Astrocyte of the cerebellum (primary cell): ENCODE results near the gene SLC34A1.
A peak's percentile ranks its signal among the peaks of the same experiment; 100 is the strongest.

ENCODE experiments used
- DNase-seq: peaks from one replicate; pipeline ENCODE4 v3.0.0-alpha.2; 2011; ENCODE audit warnings: low read depth
- H3K4me3 ChIP-seq: 2 replicates; pipeline ENCODE4 v1.5.1; 2011; ENCODE audit warnings: mild to moderate bottlenecking, low read depth, low read length, moderate library complexity
- in situ Hi-C: cut with HindIII; loops from 2 replicates; pipeline ENCODE4 v1.10.0; 2017; ENCODE audit warnings: low sequenced_read_pairs
- TF ChIP-seq, protein P1 (sequence below): IDR thresholded peaks from 2 replicates; pipeline ENCODE4 v1.5.1; 2012; ENCODE audit warnings: low read length, low read depth, moderate library complexity, mild to moderate bottlenecking; ENCODE audit errors: missing control alignments

Gene SLC34A1

DNA sequence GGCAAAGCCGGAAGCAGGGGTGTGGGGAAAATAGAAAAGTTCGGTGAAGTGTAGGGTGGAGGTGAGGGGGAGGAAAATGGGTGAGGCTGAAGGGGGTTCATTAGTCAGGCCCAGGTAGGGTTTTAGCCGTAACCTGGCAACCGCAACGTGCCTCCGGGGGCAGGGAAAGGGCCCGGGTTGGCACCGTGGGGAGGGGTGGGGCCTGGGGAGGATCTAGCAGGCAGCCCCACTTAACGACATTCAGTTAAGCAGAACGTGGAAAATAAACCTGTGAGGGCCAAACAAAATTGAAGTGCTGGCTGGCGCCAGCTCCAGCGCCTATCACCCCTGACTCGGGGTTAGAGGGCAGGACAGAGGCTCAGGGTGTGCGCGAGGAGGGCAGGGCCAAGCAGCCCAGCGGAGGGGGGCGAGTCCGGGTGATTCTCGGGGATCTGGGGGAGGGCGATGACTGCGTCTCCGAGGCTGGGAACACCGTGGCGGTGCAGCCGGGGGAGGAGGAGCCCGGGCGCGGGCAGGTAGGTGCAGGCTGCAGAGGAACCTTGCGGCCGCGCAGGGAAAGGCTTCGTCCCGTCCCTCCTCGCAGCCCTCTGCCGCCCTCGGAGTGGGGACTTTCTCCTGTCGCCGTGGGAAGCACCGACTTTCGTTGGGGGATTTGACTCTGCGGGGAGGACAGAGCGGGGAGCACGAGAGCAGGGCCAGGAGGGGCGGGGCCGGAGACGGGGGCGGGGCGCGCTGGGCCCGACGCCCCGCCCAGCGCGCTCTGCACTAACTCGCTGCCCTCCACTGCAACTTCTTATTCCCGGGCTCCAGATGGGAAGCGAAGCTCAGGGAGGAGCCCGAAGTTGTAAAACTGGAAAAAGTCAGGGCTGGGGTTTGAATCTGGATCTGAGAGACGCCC lies 21.4 kb upstream of the SLC34A1 start:
- TF ChIP-seq, protein P1, sequence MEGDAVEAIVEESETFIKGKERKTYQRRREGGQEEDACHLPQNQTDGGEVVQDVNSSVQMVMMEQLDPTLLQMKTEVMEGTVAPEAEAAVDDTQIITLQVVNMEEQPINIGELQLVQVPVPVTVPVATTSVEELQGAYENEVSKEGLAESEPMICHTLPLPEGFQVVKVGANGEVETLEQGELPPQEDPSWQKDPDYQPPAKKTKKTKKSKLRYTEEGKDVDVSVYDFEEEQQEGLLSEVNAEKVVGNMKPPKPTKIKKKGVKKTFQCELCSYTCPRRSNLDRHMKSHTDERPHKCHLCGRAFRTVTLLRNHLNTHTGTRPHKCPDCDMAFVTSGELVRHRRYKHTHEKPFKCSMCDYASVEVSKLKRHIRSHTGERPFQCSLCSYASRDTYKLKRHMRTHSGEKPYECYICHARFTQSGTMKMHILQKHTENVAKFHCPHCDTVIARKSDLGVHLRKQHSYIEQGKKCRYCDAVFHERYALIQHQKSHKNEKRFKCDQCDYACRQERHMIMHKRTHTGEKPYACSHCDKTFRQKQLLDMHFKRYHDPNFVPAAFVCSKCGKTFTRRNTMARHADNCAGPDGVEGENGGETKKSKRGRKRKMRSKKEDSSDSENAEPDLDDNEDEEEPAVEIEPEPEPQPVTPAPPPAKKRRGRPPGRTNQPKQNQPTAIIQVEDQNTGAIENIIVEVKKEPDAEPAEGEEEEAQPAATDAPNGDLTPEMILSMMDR: peak; percentile 1
- in situ Hi-C loops: loop anchor here (5.0 kb wide), 2 partner anchors 41 to 79 kb away; no protein-coding TSS in a partner anchor
- DNase-seq: no peak
- peak overlapping the region; percentile 36 for H3K4me3 ChIP-seq

DNA sequence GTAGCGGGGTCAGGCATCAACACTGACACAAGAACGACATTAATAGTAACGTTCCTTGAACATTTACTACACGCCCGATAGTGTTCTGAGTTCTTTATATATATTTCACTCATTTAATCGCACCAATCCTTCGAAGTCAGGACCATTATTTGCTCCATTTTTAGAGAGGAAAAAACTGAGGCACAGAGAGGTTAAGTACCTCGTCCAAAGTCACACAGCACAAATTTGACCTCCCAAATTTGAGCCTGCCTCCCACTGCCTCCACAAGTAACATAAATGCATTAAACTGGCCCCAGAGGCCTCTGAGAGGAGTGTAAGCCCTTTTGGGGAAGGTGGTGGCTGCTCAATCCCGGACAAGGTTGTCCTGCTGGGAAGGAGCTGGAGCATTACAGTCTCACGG lies 20.7 kb upstream of the SLC34A1 start:
- peak overlapping the region; percentile 36 for H3K4me3 ChIP-seq
- TF ChIP-seq, protein P1: no peak
- DNase-seq: no peak
- in situ Hi-C loops: loop anchor here (5.0 kb wide), 2 partner anchors 41 to 79 kb away; no protein-coding TSS in a partner anchor

DNA sequence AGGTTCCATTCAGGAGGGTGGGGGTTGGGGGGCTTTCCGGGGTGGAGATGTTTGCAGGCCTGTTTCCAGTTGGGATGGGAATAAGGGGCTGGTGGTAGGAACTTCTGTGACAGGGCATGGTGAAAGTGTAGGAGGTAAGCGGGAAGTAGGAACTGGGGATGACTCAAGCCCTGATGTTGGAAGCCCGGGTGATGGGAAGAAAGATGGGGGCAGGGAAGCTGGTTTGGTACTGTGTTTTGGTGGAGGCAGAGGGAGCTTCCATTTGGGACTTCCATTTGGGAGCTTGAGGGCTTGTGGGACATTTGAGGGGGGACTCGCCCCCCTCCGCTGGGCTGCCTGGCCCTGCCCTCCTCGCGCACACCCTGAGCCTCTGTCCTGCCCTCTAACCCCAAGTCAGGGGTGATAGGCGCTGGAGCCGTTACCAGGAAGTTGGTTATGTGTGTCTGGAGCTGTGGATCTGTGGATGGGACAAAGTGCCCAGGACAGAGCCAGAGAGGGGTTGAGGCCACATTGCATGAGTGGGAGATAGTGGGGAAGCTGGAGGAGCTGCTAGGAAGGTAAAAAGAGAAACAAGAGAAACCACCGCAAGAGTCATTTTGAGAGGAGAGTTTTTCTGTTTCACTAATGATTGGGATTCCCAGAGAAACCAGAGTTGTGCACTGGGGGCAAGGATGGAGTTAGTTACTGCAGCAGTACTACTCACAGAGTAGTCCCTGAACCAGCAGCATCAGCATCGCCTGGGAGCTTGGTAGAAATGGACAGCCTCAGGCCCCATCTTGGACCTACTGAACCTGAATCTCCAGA lies 19.9 kb upstream of the SLC34A1 start:
- no peak overlapping the region for H3K4me3 ChIP-seq
- TF ChIP-seq, protein P1: no peak
- no peak for DNase-seq
- in situ Hi-C loops: loop anchor here (5.0 kb wide), 2 partner anchors 42 to 78 kb away; no protein-coding TSS in a partner anchor

DNA sequence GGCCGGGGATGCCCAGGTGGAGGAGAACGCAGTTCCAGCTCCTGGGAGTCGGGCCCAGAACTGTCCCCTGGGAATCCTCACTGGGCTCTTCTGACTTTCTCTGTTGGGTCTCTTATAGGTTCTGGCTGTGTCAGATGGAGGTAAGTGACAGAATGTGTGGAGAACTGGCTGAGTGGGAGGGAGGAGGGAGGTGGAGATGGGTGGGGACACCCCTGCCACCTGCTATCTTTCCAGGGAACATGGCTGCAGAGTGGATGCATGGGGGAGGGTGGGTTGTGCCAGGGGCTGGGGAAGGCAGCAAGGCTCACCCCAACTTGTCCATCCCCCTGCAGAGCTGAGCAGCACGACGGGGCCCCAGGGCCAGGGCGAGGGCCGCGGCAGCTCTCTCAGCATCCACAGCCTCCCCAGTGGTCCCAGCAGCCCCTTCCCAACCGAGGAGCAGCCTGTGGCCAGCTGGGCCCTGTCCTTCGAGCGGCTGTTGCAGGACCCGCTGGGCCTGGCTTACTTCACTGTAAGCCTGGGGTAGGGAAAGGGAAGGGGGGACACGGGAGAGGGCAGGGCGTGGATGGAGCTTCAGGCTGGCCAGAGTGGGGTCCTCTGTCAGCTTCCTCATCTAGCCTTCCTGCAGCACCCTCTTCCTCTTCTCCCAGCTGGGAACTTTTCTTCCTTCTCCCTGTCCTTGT lies 18.2 kb upstream of the SLC34A1 start:
- DNase-seq: no peak
- in situ Hi-C loops: no loop called here
- TF ChIP-seq, protein P1: no peak
- H3K4me3 ChIP-seq: no peak overlapping the region

DNA sequence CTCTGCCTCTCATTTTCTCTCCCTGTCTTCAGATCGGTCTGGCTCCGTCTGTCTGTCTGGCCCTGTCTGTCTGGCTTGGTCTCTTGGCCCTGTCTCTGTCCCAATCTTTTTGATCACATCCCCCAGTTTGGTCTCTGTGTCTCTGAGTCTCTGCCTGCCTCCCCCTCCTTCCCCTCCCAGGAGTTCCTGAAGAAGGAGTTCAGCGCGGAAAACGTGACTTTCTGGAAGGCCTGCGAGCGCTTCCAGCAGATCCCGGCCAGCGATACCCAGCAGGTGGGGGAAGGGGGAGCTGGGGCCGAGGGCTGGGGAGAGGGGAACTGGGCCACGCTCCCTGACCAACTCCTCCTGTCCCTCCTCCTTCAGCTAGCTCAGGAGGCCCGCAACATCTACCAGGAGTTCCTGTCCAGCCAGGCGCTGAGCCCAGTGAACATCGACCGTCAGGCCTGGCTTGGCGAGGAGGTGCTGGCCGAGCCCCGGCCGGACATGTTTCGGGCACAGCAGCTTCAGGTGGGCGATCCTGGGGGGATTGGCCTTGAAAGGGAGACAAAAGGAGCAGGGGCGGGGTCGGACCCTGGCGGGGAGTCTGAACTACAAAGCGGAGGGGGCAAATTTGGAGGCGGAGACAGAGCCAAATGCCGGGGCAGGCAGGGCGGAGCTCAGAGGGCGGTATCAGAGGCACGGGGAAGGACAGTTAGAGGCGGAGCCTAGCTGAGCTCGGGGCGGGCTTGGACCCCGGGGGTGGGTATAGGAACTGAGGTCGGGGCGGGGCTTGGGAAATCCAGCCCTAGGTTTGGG lies 17.5 kb upstream of the SLC34A1 start:
- peak overlapping the region; percentile 35 for H3K4me3 ChIP-seq
- in situ Hi-C loops: no loop called here
- TF ChIP-seq, protein P1: no peak
- DNase-seq: peak; percentile 37
